DMS 273 treated with DMSO at 0.1 percent for 48 hours (cell line): Measurements from ENCODE around the gene SBNO2.

Experiments
- DNase-seq: peaks from one replicate; lab custom pipeline; 2025; lab: John Stamatoyannopoulos, UW

The SBNO2 gene

DNA sequence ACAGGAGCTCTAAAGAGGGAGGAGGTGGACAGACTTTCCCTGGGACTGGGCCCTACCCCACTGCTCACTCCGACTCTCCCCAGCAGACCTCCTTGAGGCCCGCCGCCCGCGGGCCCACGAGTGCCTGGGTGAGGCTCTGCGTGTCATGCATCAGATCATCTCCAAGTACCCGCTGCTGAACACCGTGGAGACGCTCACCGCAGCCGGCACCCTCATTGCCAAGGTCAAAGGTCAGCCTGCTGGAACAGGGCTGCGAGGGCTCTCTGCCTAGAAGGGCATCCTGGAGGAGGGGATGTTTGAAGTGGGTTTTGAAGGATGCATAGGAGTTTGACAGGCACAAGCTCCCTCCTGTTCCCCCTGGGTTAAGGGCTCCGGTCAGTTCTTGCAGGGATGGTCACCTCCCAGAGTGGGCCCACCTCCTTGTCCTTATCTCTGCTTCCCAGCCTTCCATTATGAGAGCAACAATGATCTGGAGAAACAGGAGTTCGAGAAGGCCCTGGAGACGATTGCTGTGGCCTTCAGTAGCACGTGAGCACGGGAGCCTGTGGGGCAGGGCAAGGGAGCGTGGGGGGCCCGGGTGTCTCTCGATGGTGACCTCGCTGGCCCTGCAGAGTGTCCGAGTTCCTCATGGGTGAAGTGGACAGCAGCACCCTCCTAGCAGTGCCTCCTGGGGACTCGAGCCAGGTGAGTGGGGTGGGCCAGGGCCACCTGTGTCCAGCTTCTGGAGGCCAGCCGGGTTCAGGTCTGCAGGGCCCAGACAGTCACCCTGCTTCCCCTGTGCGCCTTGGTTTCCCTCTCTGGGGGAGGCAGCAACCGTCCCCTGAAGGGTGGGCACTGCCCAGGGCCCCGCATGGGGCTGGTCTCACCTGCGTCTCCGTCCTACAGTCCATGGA is 100.8 kb downstream of the SBNO2 start:
- DNase-seq: no peak

DNA sequence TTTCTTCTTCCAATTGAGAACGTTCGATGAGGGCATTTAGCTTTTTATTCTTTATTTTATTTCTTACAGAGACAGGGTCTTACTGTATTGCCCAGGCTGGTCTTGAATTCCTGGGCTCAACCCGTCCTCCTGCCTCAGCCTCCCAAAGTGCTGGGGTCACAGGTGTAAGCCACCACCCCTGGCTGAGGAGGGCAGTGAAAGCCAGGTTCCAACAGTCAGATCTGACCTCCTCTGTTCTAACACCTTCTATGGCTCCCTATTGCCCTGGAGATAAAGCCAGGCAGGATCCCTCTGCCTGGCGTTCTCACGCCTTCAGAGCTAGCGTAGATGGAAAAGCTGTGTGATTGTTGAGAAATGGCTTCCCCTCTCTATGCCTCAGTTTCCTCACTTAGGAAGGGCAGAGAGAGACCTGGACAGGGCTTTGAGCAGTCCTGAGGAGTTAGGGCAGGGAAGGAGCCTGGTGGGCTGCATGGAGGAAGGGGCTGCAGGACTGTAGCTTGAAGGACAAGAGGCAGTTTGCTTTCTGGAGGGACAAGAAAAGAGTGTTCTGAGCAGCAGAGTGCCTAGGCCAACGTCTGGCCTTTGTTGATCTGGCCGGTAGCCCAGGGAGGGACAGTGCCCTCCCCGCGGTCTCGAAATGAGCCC is 101.6 kb downstream of the SBNO2 start:
- DNase-seq: no peak

DNA sequence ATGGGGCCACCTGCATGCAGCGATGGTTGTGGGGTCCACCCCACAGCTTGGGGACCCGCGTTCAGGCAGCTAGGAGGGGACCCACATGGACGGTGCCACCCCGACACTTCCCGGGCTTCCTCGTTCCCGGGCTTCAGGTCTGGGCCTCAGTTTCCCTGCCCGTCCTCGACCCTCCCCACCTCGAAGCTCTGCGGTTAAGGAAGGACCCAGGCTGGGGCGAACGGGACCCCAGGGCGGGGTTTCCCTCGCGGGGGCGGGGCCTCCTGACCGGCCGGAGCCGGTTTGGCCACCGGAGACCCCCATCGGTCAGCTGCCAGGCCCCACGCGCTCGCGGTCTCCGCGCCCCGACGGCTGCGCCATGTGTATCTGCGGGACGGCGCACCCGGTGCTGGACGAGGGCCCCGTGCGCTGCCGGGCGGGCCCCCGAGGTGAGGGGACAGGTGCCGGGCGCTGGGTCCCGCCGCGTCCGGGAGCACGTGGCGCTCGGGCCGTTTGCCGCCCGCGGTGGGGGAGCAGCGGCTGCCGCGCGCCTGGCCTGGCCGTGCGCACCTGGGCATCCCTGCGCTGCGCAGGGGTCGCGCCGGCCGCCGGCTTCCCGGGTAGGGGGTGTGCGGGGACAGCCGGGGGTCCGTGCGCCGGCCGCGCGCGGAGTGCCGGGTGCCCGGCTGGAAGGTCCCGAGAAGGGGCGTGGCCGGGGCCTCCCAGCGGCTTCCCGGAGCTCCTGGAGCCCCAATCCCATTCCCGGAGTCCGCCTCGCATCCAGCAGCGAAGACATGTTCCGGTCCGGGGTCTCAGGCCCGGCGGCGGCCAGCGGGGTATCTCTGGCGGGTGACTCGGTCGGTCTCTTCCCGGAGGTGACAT is 102.9 kb downstream of the SBNO2 start:
- no peak for DNase-seq

DNA sequence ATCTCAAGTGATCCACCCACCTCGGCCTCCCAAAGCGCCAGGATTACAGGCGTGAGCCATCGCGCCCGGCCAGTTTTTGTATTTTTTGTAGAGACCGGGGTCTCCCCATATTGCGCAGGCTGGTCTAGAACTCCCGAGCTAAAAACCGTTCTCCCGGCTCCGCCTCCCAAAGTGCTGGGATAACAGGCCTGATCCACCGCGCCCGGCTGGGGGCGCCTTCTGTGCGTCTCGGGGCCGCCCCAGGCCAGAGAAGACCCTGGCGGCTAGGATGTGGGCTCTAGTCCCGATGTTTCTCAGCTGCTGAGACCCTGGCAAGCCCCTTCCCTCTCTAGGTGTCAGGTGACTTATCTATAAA is 103.5 kb downstream of the SBNO2 start:
- no peak for DNase-seq

DNA sequence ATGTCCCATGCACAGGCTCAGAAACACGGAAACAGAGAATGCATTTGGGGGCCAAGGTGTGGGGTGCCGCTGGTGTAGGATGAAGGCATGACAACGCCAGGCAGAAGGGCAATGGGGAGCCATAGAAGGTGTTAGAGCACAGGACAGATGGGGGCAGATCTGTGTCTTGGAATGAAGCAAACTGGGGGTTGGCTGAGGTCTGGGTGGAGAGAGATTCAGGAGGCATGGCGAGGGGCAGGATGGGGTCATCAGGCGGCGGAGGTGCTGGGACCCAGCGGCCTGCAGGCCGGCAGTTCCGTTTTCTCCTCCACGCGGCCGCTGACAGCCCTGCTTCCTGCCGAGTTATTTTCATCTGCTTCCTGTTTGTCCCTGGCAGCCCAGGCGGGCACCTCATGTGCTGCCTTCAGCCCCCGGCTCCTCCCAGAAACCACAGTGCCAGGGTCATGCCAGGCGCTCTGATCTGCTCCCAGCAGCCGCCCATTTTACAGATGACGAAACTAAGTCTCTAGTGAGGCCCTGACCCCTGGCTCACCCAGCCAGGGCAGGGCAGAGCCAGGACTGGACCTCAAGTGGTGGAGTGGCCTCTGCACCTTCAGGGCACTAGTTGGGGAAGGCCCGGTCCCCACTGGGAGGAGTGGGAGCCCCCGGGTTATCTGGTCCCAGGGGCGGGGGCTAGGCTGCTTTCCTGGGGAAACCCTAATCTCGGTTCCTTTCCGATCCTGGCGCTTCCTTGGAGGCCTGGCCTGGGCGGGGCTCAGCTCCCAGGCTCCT is 104.9 kb downstream of the SBNO2 start:
- DNase-seq: no peak

DNA sequence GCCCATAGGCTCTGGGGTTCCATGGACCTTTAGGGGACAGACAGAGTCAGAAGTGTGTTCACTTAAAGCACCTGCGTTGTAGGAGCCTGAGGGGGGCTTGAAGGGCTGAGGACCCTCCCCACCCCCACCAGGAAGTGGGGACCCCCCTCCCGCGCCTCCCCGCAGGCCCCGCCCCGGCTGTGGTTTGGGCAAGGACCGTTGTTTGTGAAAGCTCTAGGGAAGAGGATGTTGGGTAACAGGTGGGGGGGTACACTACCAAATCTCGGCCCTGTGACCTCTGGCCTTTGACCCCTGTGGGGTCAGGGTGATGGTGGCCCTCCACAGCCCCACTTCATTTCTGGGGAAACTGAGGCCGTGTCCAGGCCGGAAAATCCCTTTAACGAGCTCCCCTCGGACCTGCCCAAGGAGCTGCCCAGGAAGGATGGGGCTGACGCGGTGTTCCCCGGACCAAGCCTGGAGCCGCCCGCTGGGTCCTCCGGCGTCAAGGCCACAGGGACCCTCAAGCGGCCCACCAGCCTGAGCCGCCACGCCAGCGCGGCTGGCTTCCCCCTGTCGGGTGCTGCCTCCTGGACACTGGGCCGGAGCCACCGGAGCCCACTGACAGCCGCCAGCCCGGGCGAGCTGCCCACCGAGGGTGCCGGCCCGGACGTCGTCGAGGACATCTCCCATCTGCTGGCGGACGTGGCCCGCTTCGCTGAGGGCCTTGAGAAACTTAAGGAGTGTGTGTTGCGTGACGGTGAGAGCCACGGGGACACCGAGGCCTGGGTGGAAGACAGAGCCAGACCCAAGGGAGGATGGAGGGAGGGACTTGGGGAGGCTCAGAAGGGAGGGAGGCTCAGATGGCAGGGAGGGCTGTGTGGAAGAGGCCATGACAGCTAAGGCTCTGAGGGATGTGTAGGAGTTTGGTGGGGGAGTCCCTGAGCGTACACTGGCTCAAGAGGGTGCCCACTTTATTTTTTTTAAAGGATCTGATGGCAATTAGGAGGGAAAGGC is 105.8 kb downstream of the SBNO2 start:
- DNase-seq: no peak

DNA sequence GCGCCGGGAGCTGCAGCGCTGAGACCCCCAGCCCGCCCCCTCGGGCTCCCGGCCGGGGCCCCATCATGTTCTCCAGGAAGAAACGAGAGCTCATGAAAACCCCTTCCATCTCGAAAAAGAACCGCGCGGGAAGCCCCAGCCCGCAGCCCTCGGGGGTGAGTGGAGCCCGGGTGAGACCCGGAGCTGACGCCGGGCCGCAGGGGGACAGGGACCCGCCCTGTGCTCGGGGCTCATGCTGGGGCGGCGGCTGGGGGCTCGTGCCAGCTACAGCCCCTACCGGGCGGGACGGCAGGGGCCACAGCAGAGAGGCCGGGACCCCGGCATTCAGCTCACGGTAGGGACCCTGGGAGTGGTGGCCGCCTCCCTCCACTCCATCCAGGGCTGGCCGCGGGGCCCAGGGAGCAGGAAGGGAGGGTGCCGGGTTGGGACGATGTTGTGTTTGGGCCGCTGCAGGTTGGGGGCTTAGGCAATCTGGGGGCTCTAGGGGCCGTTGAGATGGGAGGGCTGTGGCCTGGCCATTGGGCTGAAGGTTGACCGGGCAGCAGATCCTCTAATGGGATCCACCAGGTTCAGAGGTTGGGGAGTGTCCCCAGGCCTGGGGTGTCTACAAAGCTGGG is 106.6 kb downstream of the SBNO2 start:
- DNase-seq: no peak

DNA sequence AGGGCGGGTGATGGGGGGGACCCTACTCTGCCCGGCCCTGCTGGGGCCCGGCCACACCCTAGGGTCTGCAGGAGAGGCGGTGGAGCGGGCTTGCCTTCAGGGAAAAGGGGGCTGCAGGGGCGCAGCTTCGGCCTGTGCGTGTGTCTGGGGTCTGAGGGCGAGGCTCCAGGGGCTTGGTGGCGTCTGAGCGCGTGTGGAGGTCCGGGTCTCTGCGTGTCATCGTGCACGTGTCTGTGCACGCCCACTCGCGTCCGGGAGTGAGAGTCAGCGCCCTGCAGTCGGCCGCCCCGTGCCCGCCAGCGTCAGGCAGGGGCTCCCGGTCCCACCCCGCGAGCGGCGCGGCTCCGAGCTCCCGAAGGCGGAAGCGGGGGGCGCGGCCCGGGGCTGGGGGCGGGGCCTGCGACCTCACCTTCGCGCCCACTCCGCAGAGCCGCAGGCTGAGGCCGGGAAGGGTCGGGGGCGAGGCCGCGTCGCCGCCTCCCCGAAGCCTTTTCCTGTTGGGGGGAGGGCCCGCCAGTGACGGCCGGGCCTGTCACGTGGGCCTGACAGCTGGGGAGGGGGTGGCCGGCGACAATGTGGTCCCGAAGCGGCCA is 107.2 kb downstream of the SBNO2 start, which contains the start of gene ARHGAP45:
Gene ARHGAP45, plus strand, starts transcription at position 420 of the 593 bp plus-strand sequence. CDS start 239 bp downstream, outside the sequence.
- DNase-seq: no peak

DNA sequence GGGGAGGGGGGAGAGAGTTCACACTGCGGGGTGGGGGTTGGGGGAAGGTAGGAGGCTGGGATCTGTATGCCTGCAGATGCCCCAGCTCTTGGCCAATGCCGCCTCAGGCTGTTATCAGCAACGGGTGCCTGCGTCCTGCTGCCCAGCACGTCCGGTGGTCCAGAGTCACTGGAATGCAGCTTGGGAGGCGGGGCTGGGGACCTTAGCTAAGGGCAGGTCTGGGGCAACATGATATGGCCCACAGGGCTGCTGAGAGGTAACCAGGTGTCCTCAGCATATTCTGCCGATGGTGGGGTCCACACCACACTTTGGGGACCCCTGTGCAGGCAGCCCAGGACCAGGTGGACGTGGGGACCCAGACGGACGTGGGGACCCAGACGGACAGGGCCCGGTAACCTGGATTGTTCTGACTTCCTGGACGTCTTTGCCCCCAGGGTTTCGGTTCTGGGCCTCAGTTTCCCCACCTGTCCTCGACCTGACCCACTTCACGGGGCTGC is 107.8 kb downstream of the SBNO2 start:
- DNase-seq: no peak

DNA sequence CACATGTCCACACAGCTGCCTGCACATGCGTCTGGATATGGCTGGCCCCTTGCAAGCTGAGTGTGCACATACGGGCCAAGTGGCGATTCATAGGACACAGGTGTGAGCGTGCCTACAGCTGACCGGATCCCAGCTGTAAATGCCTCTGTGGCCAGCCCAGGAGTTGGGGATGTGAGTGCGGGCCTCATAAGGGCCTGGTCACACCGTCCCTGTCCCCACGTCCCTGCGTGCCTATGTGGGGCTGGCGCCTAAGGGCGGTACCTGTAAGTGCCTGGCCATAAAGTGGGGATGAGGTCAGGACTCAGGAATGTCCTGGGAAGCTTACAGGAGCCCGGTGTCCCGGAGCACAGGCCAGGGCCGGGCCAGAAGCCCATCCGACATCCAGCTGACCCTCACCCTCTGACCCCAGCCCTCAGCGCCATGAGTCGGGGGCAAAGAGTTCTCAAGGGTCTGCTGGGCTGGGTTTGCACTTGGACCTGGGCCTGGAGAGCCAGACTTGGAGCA is 108.4 kb downstream of the SBNO2 start:
- no peak for DNase-seq

DNA sequence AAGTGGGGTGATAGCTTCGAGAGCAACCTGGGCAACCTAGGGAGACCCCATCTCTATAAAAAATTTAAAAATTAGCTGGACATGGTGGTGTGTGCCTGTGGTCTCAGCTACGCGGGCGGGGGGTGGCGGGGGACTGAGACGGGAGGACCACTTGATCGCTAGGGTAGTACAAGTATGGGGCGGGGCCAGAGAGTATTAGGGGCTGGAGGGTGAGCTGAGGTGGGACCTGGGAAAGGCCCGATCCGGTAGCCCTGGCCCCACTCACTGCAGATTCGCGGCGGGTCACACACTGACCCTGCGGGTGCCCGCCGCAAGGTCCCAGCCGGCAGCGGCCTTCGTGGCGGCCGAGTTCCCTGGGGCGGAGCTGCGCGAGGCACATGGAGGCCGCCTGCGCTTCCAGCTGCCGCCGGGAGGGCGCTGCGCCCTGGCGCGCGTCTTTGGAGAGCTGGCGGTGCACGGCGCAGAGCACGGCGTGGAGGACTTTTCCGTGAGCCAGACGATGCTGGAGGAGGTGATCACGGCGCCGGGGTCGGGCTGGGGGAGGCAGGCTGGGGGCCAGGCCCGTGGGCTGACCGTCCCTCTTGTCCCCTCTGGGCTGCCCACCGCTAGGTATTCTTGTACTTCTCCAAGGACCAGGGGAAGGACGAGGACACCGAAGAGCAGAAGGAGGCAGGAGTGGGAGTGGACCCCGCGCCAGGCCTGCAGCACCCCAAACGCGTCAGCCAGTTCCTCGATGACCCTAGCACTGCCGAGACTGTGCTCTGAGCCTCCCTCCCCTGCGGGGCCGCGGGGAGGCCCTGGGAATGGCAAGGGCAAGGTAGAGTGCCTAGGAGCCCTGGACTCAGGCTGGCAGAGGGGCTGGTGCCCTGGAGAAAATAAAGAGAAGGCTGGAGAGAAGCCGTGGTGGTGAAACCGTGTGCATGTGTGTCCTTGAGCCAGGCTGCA is 109.1 kb downstream of the SBNO2 start:
- peak; percentile 36 for DNase-seq

DNA sequence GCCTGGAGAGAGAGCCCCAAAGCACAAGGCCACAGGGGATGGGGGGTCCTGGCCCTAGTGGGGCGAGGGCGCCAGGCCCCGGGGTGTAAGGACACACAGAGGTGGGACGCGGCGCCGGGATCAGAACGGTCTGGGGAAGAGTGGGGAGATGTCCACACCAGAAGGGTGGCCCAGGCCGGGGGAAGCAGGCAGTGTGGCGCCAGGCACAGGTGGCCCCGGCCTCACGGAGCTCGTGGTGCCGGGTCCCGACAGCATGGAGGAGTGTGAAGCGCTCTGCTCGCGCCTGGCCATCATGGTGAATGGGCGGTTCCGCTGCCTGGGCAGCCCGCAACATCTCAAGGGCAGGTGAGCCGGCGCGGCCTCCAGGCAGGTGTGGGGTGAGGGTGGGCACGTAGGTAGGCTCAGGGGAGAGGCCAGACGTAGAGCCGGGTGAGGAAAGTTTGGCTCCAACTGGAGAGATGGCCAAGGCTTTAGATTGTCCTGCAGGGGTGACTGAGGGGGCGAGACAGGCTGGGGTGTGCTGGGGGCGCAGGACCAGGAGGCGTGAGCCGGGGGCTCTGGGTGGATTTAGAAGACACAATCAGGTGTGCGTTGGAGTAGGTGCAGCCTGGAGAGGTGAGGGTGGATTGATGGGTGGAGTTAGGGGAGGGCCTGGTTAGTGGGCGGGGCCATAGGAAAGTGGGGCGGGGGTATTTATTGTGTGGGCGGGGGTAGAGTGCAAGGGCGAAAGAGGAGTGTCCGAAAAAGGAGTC is 110.0 kb downstream of the SBNO2 start:
- no peak for DNase-seq

DNA sequence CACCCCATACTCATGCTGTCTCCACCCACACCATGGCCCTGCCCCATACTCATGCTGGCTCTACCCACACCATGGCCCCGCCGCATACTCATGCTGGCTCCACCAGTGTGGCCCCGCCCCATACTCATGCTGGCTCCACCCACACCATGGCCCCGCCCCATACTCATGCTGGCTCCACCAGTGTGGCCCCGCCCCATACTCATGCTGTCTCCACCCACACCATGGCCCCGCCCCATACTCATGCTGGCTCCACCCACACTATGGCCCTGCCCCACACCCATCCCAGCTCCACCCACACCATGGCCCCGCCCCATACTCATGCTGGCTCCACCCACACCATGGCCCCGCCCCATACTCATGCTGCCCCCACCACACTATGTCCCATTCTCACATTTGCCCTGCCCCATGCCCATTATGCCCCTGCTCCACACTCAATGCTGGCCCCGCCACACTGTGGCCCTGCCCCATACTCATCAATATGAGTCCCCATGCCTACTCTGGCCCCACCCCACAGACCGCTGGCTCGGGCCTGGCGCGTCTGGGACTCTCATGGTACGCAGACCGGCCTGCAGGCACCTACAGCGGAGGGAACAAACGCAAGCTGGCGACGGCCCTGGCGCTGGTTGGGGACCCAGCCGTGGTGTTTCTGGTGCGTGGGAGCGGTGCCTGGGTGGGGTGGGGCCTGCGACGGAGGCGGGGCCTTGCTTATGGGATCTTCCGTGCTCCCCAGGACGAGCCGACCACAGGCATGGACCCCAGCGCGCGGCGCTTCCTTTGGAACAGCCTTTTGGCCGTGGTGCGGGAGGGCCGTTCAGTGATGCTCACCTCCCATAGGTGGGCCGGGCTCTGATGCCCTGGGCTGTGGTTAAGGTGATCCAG is 110.8 kb downstream of the SBNO2 start:
- no peak for DNase-seq

DNA sequence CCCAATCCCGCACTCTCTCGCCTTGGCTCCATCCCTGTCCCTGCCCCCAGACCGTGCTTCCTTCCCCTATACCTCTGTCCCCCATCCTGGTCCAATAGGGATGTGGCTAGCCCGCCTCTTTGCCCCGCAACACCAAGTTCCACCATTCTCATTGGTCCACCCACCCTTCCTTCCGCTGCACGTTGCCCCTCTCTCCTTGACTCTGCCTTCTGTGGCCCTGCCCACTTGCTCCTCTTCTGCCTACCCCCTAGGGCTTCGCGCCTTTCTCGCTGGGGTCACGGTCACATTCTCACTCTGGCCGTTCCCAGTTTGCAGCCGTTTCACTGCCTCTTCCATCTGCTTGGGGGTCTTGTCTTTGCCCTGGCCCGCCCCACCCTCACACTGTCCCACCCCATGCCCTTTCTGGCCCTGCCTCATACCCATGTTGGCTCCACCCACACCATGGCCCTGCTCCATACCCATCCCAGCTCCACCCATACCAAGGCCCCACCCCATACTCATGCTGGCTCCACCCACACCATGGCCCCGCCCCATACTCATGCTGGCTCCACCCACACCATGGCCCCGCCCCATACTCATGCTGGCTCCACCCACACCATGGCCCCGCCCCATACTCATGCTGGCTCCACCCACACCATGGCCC is 111.6 kb downstream of the SBNO2 start:
- DNase-seq: no peak

DNA sequence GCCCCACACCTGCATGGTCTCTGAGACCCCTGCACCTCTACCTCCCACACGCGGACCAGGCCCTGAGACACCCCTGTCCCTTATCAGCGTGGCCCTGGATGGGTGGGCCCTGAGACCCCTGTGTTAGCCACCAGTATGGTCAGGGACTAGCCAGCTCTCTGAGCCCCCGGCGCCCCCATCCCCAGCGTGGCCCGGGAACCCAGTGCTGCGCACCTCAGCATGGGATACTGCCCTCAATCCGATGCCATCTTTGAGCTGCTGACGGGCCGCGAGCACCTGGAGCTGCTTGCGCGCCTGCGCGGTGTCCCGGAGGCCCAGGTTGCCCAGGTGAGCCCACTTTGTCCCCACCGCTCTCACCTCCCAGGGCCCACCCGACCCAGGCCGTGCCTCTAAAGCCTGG is 112.1 kb downstream of the SBNO2 start:
- no peak for DNase-seq

DNA sequence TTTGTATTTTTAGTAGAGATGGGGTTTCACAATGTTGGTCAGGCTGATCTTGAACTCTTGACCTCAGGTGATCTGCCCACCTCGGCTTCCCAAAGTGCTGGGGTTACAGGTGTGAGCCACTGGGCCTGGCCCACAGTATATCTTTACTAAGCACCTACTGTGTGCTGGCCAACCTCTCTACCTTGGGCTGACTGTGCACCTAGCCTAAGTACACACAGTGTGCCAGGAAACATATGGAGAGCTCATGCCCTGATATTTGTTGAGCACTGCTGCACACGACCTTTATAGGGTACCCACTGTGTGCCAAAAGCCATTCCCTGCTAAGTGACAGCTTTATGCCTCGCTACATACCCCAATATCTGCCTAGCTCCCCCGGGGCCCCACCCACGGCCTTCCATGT is 113.4 kb downstream of the SBNO2 start:
- no peak for DNase-seq
